T-helper 22 cell (primary cell): ENCODE results near the gene ARID1B.
"Not testable (repeated sequence)": the region's sequence is repeated elsewhere in the genome, so short reads cannot be mapped to it uniquely, and the experiment has no call there.

Experiments used
- DNase-seq: peaks from one replicate; pipeline ENCODE4 v3.0.0-alpha.2; 2020; ENCODE audit warnings: low read depth

The ARID1B gene

GRCh38 chr6:156963712-156964700, 186.8 kb downstream of the ARID1B start:
- no peak for DNase-seq

GRCh38 chr6:156967852-156968251, 190.7 kb downstream of the ARID1B start:
- no peak for DNase-seq

GRCh38 chr6:156969233-156969632, 192.1 kb downstream of the ARID1B start:
- DNase-seq = no peak

- DNase-seq = no peak
Measured at GRCh38 chr6:156970595-156971112, 193.5 kb downstream of the ARID1B start.

GRCh38 chr6:156971153-156971885, 194.1 kb downstream of the ARID1B start:
- no peak for DNase-seq

- no peak for DNase-seq
Measured at GRCh38 chr6:156972145-156972544, 195.0 kb downstream of the ARID1B start.

- no peak for DNase-seq
Measured at GRCh38 chr6:156974830-156975261, 197.7 kb downstream of the ARID1B start.

GRCh38 chr6:156975414-156975813, 198.2 kb downstream of the ARID1B start:
- no peak for DNase-seq

GRCh38 chr6:156976216-156977127, 199.3 kb downstream of the ARID1B start:
- DNase-seq = no peak

GRCh38 chr6:156977527-156978291, 200.5 kb downstream of the ARID1B start:
- no peak for DNase-seq

- no peak for DNase-seq
Measured at GRCh38 chr6:156978948-156979347, 201.8 kb downstream of the ARID1B start.

GRCh38 chr6:156980515-156980914, 203.3 kb downstream of the ARID1B start:
- DNase-seq = no peak

- no peak for DNase-seq
Measured at GRCh38 chr6:156980948-156981347, 203.8 kb downstream of the ARID1B start.

GRCh38 chr6:156982168-156982567, 205.0 kb downstream of the ARID1B start:
- no peak for DNase-seq

GRCh38 chr6:156982864-156983263, 205.7 kb downstream of the ARID1B start:
- DNase-seq = not testable (repeated sequence)

GRCh38 chr6:156984178-156984738, 207.1 kb downstream of the ARID1B start:
- DNase-seq = no peak

- DNase-seq = no peak
Measured at GRCh38 chr6:156985309-156985708, 208.1 kb downstream of the ARID1B start.

GRCh38 chr6:156988276-156989158, 211.3 kb downstream of the ARID1B start:
- no peak for DNase-seq

- no peak for DNase-seq
Measured at GRCh38 chr6:156989159-156989806, 212.1 kb downstream of the ARID1B start.
